Measurements from ENCODE around the gene LAMA3.

- TF ChIP-seq CTCF (IDR thresholded peaks at IDR 0.05) (no peak), POLR2A (IDR thresholded peaks at IDR 0.05) (no peak), POLR2AphosphoS5 (IDR thresholded peaks at IDR 0.05; ENCODE audit: insufficient read depth in 1 of 2, low read depth in 1 of 2) (no peak)
Measured at GRCh38 chr18:23861805-23862470, 172.7 kb downstream of the LAMA3 start.
